Erythroblast (primary cell): ENCODE measurements around the gene EFCAB14.

Experiments
- DNase-seq, 2 experiments: peaks; one replicate each; lab custom pipeline; 2025; lab: John Stamatoyannopoulos, UW
- GATA1 ChIP-seq: IDR thresholded peaks from 2 replicates; pipeline ENCODE4 v1.6.1; 2011; ENCODE audit warnings: low read depth, mild to moderate bottlenecking, control low read depth, low read length, moderate library complexity
- POLR2A ChIP-seq: IDR thresholded peaks from 2 replicates; pipeline ENCODE4 v1.6.1; 2011; ENCODE audit warnings: mild to moderate bottlenecking, low read length

EFCAB14 gene

DNA sequence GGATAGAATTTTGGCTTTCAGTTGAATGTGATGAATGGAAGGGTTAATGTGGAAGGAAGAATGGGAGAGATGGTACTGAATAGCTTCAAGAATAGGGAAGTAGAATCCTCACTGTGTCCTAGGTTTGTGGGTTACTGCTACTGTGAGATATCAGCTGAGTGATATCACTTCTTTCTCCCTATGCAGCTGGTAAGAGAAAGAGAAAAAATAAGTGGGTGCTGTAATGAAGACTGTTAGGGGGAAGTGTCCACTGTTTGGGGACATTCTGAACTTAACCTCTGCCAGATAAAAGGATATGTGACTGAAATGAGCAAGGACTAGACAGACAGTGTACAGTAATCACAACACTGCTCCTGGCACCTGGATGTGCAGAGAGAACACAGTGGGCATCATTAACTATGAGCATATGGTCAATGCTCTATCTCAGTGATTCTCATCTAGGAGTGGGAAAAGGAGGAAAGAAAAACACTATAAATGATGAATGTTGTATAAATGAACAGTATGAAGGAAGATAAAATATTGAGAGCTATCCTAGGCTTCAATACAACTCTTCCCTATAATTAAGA, 76.7 kb downstream of the EFCAB14 start:
- TF ChIP-seq GATA1 (no peak), POLR2A (no peak)
- DNase-seq = no peak

- no peak for TF ChIP-seq GATA1
- no peak for TF ChIP-seq POLR2A
- no peak for DNase-seq
Observed at GRCh38 chr1:46639547-46639946, 79.4 kb downstream of the EFCAB14 start.

- TF ChIP-seq POLR2A (no peak), GATA1 (no peak)
- no peak for DNase-seq
Observed at GRCh38 chr1:46638921-46639320, 80.0 kb downstream of the EFCAB14 start.

GRCh38 chr1:46637444-46638083, 81.3 kb downstream of the EFCAB14 start:
- TF ChIP-seq GATA1 (no peak), POLR2A (no peak)
- DNase-seq = no peak

DNA sequence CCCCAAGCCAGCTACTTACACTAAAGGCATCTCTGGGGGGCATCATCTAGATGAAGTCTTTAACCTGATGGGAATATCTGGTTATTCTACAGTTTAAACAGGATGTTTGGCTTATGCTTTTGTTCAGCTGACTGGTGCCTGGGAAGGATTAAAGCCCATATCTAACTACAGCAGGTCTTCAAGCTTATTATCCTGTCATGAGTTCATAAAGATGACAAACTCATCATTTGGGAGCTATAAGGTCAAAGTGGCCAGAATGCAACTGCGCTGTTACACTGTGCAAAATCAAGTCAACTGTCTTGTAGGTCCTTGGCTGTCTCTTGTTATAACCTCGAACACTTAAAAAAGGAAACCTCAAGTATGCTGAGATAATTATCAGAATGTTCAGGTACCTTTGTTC, 83.7 kb downstream of the EFCAB14 start:
- DNase-seq = no peak
- TF ChIP-seq POLR2A (no peak), GATA1 (no peak)

- TF ChIP-seq POLR2A = no peak
- no peak for TF ChIP-seq GATA1
Observed at GRCh38 chr1:46630719-46631118, 88.2 kb downstream of the EFCAB14 start.

More at GRCh38 chr1:46630719-46631118, 88.2 kb downstream of the EFCAB14 start:
- DNase-seq = no peak
